SK-N-MC (cell line): ENCODE data around the gene FGF1.

ENCODE experiments used
- EZH2 ChIP-seq: fragments of 200-600 bp; sonication (generic); IDR thresholded peaks from one replicate; pipeline ENCODE4 v1.6.1; 2017; ENCODE audit warnings: antibody characterized with exemption
- FOXP2 ChIP-seq: optimal IDR thresholded peaks from 2 replicates; pipeline ENCODE3; 2011; ENCODE audit warnings: mild to moderate bottlenecking, moderate library complexity; ENCODE audit not compliant: insufficient read depth; ENCODE audit errors: extremely low read length, control extremely low read depth
- POLR2AphosphoS5 ChIP-seq: IDR thresholded peaks from 2 replicates; pipeline ENCODE4 v1.6.1; 2012; ENCODE audit warnings: mild to moderate bottlenecking, low read depth, low read length, borderline replicate concordance

DNA sequence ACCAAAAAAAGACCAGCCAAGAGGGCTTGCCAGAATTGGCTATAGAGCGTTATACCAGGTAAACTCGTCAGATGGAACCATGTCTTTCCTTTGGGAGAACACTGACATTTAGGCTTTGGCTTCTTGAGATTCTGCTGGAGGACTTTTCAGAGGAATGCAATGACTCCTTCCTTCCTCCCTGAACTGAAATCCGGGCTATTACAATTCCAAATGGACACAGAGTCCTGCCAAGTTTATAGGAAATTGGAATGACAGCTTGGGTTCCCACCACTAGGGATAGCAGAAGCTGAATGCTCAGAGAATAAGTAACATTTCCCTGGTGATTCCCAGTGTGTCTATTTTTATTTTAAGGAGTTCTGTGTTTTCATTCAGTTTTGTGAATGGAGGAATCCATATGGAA, 143.0 kb downstream of the FGF1 start:
- TF ChIP-seq EZH2 = no peak
- no peak for TF ChIP-seq POLR2AphosphoS5
- TF ChIP-seq FOXP2 = no peak
